Measurements from ENCODE around the gene TK2. TPM values are rescaled to one million over a fixed set of nuclear protein-coding genes. Genes with fewer than 3 reads are reported as not detected.
"Not testable (repeated sequence)": the region's sequence is repeated elsewhere in the genome, so short reads cannot be mapped to it uniquely, and the experiment has no call there.

TK2 gene
- polyA plus RNA-seq, 2 of the 4 experiments (the other 2 are of a cell fraction): 13.9 to 29.5 TPM

DNA sequence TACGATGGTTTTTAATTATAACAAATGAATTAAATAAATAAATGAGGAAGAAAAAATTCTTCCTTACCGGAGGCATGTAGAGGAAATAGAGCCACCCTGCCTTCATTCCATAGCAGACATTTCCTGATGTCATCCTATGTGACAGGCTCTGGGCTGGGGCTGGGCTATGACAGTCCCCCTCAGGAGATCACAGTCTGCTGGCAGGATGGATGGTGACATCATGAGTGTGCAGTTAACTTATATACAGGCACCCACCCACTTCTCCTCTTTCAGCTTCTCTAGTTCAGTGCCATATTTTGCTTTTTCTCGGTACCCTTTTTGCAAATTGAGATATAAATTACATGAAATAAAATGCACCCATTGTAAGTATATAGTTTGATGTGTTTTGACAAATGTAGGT, 48.2 kb upstream of the TK2 start:
- Histone ChIP-seq H3K4me2 (no peak overlapping the region), H3K9me3 (no peaks in the 10 kb centered on the region), H3K4me1 (no peaks in the 10 kb centered on the region; the same call in 2 of the 3 replicates), H3K4me3 (no peak overlapping the region), H3K27ac (no peak overlapping the region)
- TF ChIP-seq HOXB5 (CRISPR knock-in tag; IDR thresholded peaks at IDR 0.05) (no peak), CBX8 (IDR thresholded peaks at IDR 0.05) (no peak), BHLHE40 (IDR thresholded peaks at IDR 0.05; ENCODE audit: low read depth, low read length) (no peak), HMGXB4 (CRISPR knock-in tag; IDR thresholded peaks at IDR 0.05; ENCODE audit: borderline replicate concordance) (no peak), EHMT2 (IDR thresholded peaks at IDR 0.05; ENCODE audit: low read depth) (no peak)
- TF ChIP-seq, protein P1, sequence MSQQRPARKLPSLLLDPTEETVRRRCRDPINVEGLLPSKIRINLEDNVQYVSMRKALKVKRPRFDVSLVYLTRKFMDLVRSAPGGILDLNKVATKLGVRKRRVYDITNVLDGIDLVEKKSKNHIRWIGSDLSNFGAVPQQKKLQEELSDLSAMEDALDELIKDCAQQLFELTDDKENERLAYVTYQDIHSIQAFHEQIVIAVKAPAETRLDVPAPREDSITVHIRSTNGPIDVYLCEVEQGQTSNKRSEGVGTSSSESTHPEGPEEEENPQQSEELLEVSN (IDR thresholded peaks at IDR 0.05; ENCODE audit: borderline replicate concordance, low read depth): no peak
- no peak for FAIRE-seq
- no peak for DNase-seq (ENCODE audit: low read depth in 1 of 2, low spot score in 1 of 2)
- ChIA-PET POLR2A (interaction anchor here (0.8 kb wide), 1 partner anchor 46 kb away, joined by 3 read pairs; the partner anchor contains the start of gene CKLF), CTCF (interaction anchor here (1.0 to 3.4 kb wide), 5 partner anchors 10 to 35 kb away, joined by 3 to 19 read pairs (median 5); no protein-coding TSS in a partner anchor)
- WGBS (ENCODE audit: missing lambda C conversion rate): 85% methylated on average over 3 of the region's 3 CpGs
- ATAC-seq: no peak

GRCh38 chr16:66596986-66597848, 47.3 kb upstream of the TK2 start:
- DNase-seq (ENCODE audit: low read depth in 1 of 2, low spot score in 1 of 2) (no peak), ATAC-seq (no peak), FAIRE-seq (no peak)
- no peaks in the 10 kb centered on the region for H3K4me1 ChIP-seq
- no peak overlapping the region for H3K4me3 ChIP-seq
- TF ChIP-seq MYC (IDR thresholded peaks at IDR 0.05; ENCODE audit: borderline replicate concordance, low read length) (no peak), ESRRA (IDR thresholded peaks at IDR 0.05; ENCODE audit: borderline replicate concordance, low read length) (no peak), RFX5 (IDR thresholded peaks at IDR 0.05) (no peak), ATOH8 (CRISPR knock-in tag; IDR thresholded peaks at IDR 0.05; ENCODE audit: low read depth) (no peak), KDM1A (IDR thresholded peaks at IDR 0.05; ENCODE audit: low read depth) (no peak), HDAC2 (IDR thresholded peaks at IDR 0.05) (no peak), MAX (IDR thresholded peaks at IDR 0.05) (no peak), ZFP36 (IDR thresholded peaks at IDR 0.05; ENCODE audit: borderline replicate concordance, partially characterized antibody) (no peak)
- ChIA-PET CTCF (interaction anchor here (0.9 to 3.4 kb wide), 7 partner anchors 10 to 270 kb away, joined by 3 to 19 read pairs (median 5); no protein-coding TSS in a partner anchor), POLR2A (interaction anchor here (0.8 kb wide), 1 partner anchor 45 kb away, joined by 3 read pairs; the partner anchor contains the start of gene CKLF)
- 73% methylated on average over 5 of the region's 5 CpGs for WGBS (ENCODE audit: missing lambda C conversion rate)
- no peaks in the 10 kb centered on the region for H3K9me3 ChIP-seq
- no peak overlapping the region for H3K27ac ChIP-seq
- no peak overlapping the region for H3K4me2 ChIP-seq

DNA sequence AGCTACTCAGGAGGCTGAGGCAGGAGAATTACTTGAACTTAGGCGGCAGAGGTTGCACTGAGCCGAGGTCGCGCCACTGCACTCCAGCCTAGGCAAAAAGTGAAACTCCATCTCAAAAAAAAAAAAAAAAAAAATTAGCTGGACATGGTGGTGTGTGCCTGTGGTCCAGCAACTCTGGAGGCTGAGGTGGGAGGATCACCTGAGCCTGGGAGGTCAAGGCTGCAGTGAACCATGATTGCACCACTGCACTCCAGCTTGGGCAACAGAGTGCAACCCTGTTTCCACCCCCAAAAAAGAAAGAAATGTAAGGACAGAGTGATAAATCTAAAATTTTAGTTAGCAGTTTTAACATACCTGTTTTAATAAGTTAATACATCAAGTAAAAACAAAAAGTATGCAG, 46.6 kb upstream of the TK2 start:
- CTCF ChIA-PET: interaction anchor here (2.2 to 3.4 kb wide), 2 partner anchors 11 to 271 kb away, joined by 8 to 19 read pairs; no protein-coding TSS in a partner anchor
- H3K4me3 ChIP-seq; DNase-seq (ENCODE audit: low read depth in 1 of 2, low spot score in 1 of 2); ATAC-seq; H3K27ac ChIP-seq; H3K9me3 ChIP-seq; H3K4me1 ChIP-seq; H3K4me2 ChIP-seq; FAIRE-seq: not testable (repeated sequence)
- POLR2A ChIA-PET: interaction anchor here (0.7 kb wide), 3 partner anchors 16 to 563 kb away, joined by 4 to 5 read pairs (median 4); partner anchors contain the start of gene TRADD
- 93% methylated on average over 4 of the region's 4 CpGs for WGBS (ENCODE audit: missing lambda C conversion rate)
